MM.1S (cell line): ENCODE data around the gene LTV1.

ENCODE experiments used
- DNase-seq: peaks from one replicate; pipeline ENCODE4 v3.0.0-alpha.2; 2015
- H2AFZ ChIP-seq: fragments of 300-600 bp; sonication (generic); 2 replicates; pipeline ENCODE4 v1.6.0; 2016; ENCODE audit warnings: antibody characterized with exemption, low read length
- H3F3A ChIP-seq: fragments of 300-600 bp; sonication (generic); 2 replicates; pipeline ENCODE4 v1.6.1; 2016; ENCODE audit warnings: mild to moderate bottlenecking, antibody characterized with exemption, low read length, moderate library complexity, mixed read lengths; ENCODE audit not compliant: insufficient read depth
- H3K27ac ChIP-seq: fragments of 300-600 bp; sonication (generic); 2 replicates; pipeline ENCODE4 v1.5.1; 2016; ENCODE audit warnings: mild to moderate bottlenecking, low read length
- H3K27me3 ChIP-seq: fragments of 300-600 bp; sonication (generic); replicated peaks from 2 replicates; pipeline ENCODE4 v1.6.0; 2016; ENCODE audit warnings: low read length; ENCODE audit not compliant: insufficient read depth
- H3K36me3 ChIP-seq: fragments of 300-600 bp; sonication (generic); replicated peaks from 2 replicates; pipeline ENCODE4 v1.6.1; 2016; ENCODE audit warnings: mild to moderate bottlenecking, low read length, mixed read lengths; ENCODE audit not compliant: insufficient read depth
- H3K4me1 ChIP-seq: fragments of 300-600 bp; sonication (generic); 2 replicates; pipeline ENCODE4 v1.6.1; 2016; ENCODE audit warnings: low read length, mixed read lengths
- H3K4me2 ChIP-seq: fragments of 300-600 bp; sonication (generic); 2 replicates; pipeline ENCODE4 v1.6.0; 2016; ENCODE audit warnings: low read depth, low read length
- H3K4me3 ChIP-seq: fragments of 300-600 bp; sonication (generic); 2 replicates; pipeline ENCODE4 v1.5.1; 2016; ENCODE audit warnings: low read length, mixed read lengths
- H3K79me2 ChIP-seq: fragments of 300-600 bp; sonication (generic); 2 replicates; pipeline ENCODE4 v1.6.1; 2016; ENCODE audit warnings: mixed run types, low read length, mixed read lengths
- H3K9ac ChIP-seq: fragments of 300-600 bp; sonication (generic); 2 replicates; pipeline ENCODE4 v1.6.1; 2016; ENCODE audit warnings: low read length, mixed read lengths
- H3K9me2 ChIP-seq: fragments of 300-600 bp; sonication (generic); replicated peaks from 2 replicates; pipeline ENCODE4 v1.6.1; 2016; ENCODE audit warnings: mild to moderate bottlenecking, low read length, mixed read lengths; ENCODE audit not compliant: insufficient read depth
- H3K9me3 ChIP-seq: fragments of 300-600 bp; sonication (generic); replicated peaks from 2 replicates; pipeline ENCODE4 v1.6.1; 2016; ENCODE audit warnings: mild to moderate bottlenecking, low read length, mixed read lengths; ENCODE audit not compliant: insufficient read depth
- H4K20me1 ChIP-seq: fragments of 300-600 bp; sonication (generic); 2 replicates; pipeline ENCODE4 v1.6.1; 2016; ENCODE audit warnings: mild to moderate bottlenecking, low read length, moderate library complexity, mixed read lengths; ENCODE audit not compliant: insufficient read depth
- CTCF ChIP-seq: fragments of 300-600 bp; sonication (generic); IDR thresholded peaks from 2 replicates; pipeline ENCODE4 v1.5.1; 2016; ENCODE audit warnings: antibody characterized with exemption, low read length, mixed read lengths
- EZH2 ChIP-seq: fragments of 300-600 bp; sonication (generic); optimal IDR thresholded peaks from 2 replicates; pipeline ENCODE3; 2017; ENCODE audit warnings: low read depth, mild to moderate bottlenecking, antibody characterized with exemption, low read length, mixed read lengths
- EZH2phosphoT487 ChIP-seq: fragments of 300-600 bp; sonication (generic); IDR thresholded peaks from 2 replicates; pipeline ENCODE4 v1.6.1; 2018; ENCODE audit warnings: antibody characterized with exemption, low read length

LTV1 gene

GRCh38 chr6:143896126-143896860, 53.2 kb downstream of the LTV1 start:
- no peaks in the 10 kb centered on the region for H3K36me3 ChIP-seq
- 0 out of 2 replicates have a peak, but pooled peaks cover 4% of the 10 kb centered on the region for H3K4me1 ChIP-seq
- no peak for TF ChIP-seq EZH2
- TF ChIP-seq EZH2phosphoT487 = no peak
- TF ChIP-seq CTCF = no peak
- H3K4me3 ChIP-seq = no peak overlapping the region
- H2AFZ ChIP-seq = no peak overlapping the region
- H3F3A ChIP-seq = no peaks in the 10 kb centered on the region
- no peaks in the 10 kb centered on the region for H3K9me3 ChIP-seq
- no peaks in the 10 kb centered on the region for H3K79me2 ChIP-seq
- peak overlapping the region; percentile 21; the same call in 1 of the 2 replicates for H3K4me2 ChIP-seq
- no peaks in the 10 kb centered on the region for H3K9me2 ChIP-seq
- H3K27me3 ChIP-seq = no peaks in the 10 kb centered on the region
- H4K20me1 ChIP-seq = no peaks in the 10 kb centered on the region
- H3K27ac ChIP-seq = no peak overlapping the region
- no peak overlapping the region for H3K9ac ChIP-seq
- DNase-seq = no peak

GRCh38 chr6:143900358-143900757, 57.2 kb downstream of the LTV1 start:
- H3K36me3 ChIP-seq = no peaks in the 10 kb centered on the region
- no peaks in the 10 kb centered on the region for H3K79me2 ChIP-seq
- no peak overlapping the region for H3K27ac ChIP-seq
- H3K27me3 ChIP-seq = no peaks in the 10 kb centered on the region
- TF ChIP-seq EZH2 (no peak), CTCF (no peak), EZH2phosphoT487 (no peak)
- no peaks in the 10 kb centered on the region for H3K9me2 ChIP-seq
- H3F3A ChIP-seq = peaks cover 19% of the 10 kb centered on the region
- no peak overlapping the region for H3K9ac ChIP-seq
- no peak overlapping the region for H2AFZ ChIP-seq
- H3K4me3 ChIP-seq = no peak overlapping the region
- H3K4me2 ChIP-seq = no peak overlapping the region
- no peaks in the 10 kb centered on the region for H3K9me3 ChIP-seq
- peaks cover 20% of the 10 kb centered on the region for H3K4me1 ChIP-seq
- DNase-seq = no peak
- H4K20me1 ChIP-seq = no peaks in the 10 kb centered on the region

GRCh38 chr6:143901885-143902750, 59.0 kb downstream of the LTV1 start:
- Histone ChIP-seq H3K27ac (peak overlapping the region; percentile 93), H3K4me2 (peak overlapping the region; percentile 82), H3K9ac (peak overlapping the region; percentile 54; the same call in 1 of the 2 replicates), H3K4me3 (peak overlapping the region; percentile 26), H3K27me3 (no peaks in the 10 kb centered on the region), H3K4me1 (peaks cover 16% of the 10 kb centered on the region), H2AFZ (peak overlapping the region; percentile 58; the same call in 1 of the 2 replicates), H3K36me3 (no peaks in the 10 kb centered on the region), H3K79me2 (no peaks in the 10 kb centered on the region), H3K9me3 (no peaks in the 10 kb centered on the region), H3F3A (peaks cover 19% of the 10 kb centered on the region), H4K20me1 (no peaks in the 10 kb centered on the region), H3K9me2 (no peaks in the 10 kb centered on the region)
- TF ChIP-seq CTCF (no peak), EZH2 (no peak), EZH2phosphoT487 (no peak)
- DNase-seq = peak; percentile 70
